K562 (cell line): ENCODE measurements around the gene OR2V2. TPM values are rescaled to one million over a fixed set of nuclear protein-coding genes. Genes with fewer than 3 reads are reported as not detected.

Source experiments
- FOXO4 ChIP-seq: fragments of 450-650 bp; formaldehyde crosslinking; IDR thresholded peaks from 2 replicates; pipeline ENCODE4 v1.4.0; 2020; ENCODE audit warnings: mild to moderate bottlenecking, moderate library complexity
- GABPA ChIP-seq: fragments of 200-800 bp; sonication (Bioruptor generic); conservative IDR thresholded peaks from 2 replicates; pipeline ENCODE4 v1.6.1; 2016; ENCODE audit warnings: low read depth, missing genetic modification characterization, missing compliant biosample characterization
- GABPB1 ChIP-seq: sonication (generic); formaldehyde crosslinking; IDR thresholded peaks from 2 replicates; pipeline ENCODE4 v1.8.0; 2022; ENCODE audit warnings: mild to moderate bottlenecking, missing genetic modification reagents
- HLTF ChIP-seq: fragments of 450-650 bp; IDR thresholded peaks from 2 replicates; pipeline ENCODE4 v1.6.1; 2016
- JUND ChIP-seq, 2 experiments: IDR thresholded peaks; 2 replicates in 1 of 2; 3 replicates in 1 of 2; pipeline ENCODE4 v1.6.1; 2011; ENCODE audit warnings: borderline replicate concordance in 2 of 2, low read depth in 2 of 2, low read length in 2 of 2, improper control_type of control experiment in 1 of 2, missing biosample characterization in 1 of 2, missing genetic modification characterization in 1 of 2, missing genetic modification reagents in 1 of 2
- MCM3 ChIP-seq: fragments of 450-650 bp; IDR thresholded peaks from 2 replicates; pipeline ENCODE4 v1.6.1; 2016
- MECOM ChIP-seq: fragments of 250-450 bp; sonication (Bioruptor Pico); IDR thresholded peaks from 2 replicates; pipeline ENCODE4 v1.8.0; 2022; ENCODE audit warnings: inconsistent platforms
- MEF2A ChIP-seq: IDR thresholded peaks from 2 replicates; pipeline ENCODE4 v1.6.1; 2011; ENCODE audit warnings: low read depth, mild to moderate bottlenecking, low read length, moderate library complexity; ENCODE audit not compliant: control insufficient read depth
- TBL1XR1 ChIP-seq, 2 experiments: IDR thresholded peaks; 2 replicates each; pipeline ENCODE4 v1.6.1; 2012; ENCODE audit warnings: improper control_type of control experiment in 2 of 2, low read length in 2 of 2, mild to moderate bottlenecking in 1 of 2
- ZBTB33 ChIP-seq: sonication (generic); formaldehyde crosslinking; IDR thresholded peaks from 2 replicates; pipeline ENCODE4 v1.8.1; 2023; ENCODE audit warnings: mild to moderate bottlenecking, missing genetic modification reagents
- ZNF316 ChIP-seq: fragments of 450-650 bp; IDR thresholded peaks from 2 replicates; pipeline ENCODE4 v1.6.1; 2016
- ZNF318 ChIP-seq, 2 experiments: fragments of 450-650 bp; IDR thresholded peaks; 2 replicates each; pipeline ENCODE4 v1.6.1; 2016; ENCODE audit warnings: mild to moderate bottlenecking in 2 of 2, borderline replicate concordance in 1 of 2, low read depth in 1 of 2, moderate library complexity in 1 of 2
- polyA plus RNA-seq, 8 experiments: library from polyadenylated mRNA; depleted of rRNA in 4 of 8; stranded (reverse) in 5 of 8; unstranded in 3 of 8; fragments of >200 nt; fragmentation: Nextera tagmentation in 2 of 8; fragmentation: Illumina TruSeq in 1 of 8; extraction: Ambion mirVana in 2 of 8; extraction: Trizol in 1 of 8; gene quantifications; 2 replicates each; pipeline versions ENCODE4 v1.2.1 to v1.2.3, GENCODE V29; 2011 to 2014; ENCODE audit warnings: inconsistent platforms in 1 of 8, missing spikeins in 1 of 8
- total RNA-seq, 7 experiments: library from RNA; depleted of rRNA in 6 of 7; stranded (reverse); fragments of >200 nt in 6 of 7; fragmentation: Illumina TruSeq in 2 of 7; extraction: Trizol in 2 of 7; gene quantifications; 2 replicates each; pipeline versions ENCODE4 v1.2.1 to v1.2.3, GENCODE V29; 2011 to 2021; ENCODE audit warnings: low replicate concordance in 1 of 7

Gene OR2V2
- total and polyA plus RNA-seq, 9 of the 15 experiments (the other 6 are each of a cell fraction or from before 2014, with no cell fraction given), result 0.01 TPM; not detected in 8

GRCh38 chr5:181173420-181174342 is 26.3 kb downstream of the OR2V2 start (continued):
- no peak for TF ChIP-seq MCM3
- no peak for TF ChIP-seq ZNF316
- TF ChIP-seq MECOM (CRISPR knock-in tag), result 0 out of 2 replicates have a peak, but pooled peaks have one; percentile 35
- 0 out of 2 replicates have a peak, but pooled peaks have one; percentile 4 for TF ChIP-seq MEF2A
- peak; percentile 7; the same call in 1 of the 2 replicates for TF ChIP-seq JUND (IDR thresholded peaks at IDR 0.05; ENCODE audit: borderline replicate concordance, low read depth, low read length)
- no peak for TF ChIP-seq JUND (tag; IDR thresholded peaks at IDR 0.05; ENCODE audit: borderline replicate concordance, low read depth, low read length)
- TF ChIP-seq GABPB1 (CRISPR knock-in tag), result no peak; the same call in 1 of the 2 replicates
- TF ChIP-seq ZNF318 (IDR thresholded peaks at IDR 0.05; ENCODE audit: borderline replicate concordance in 1 of 2, low read depth in 1 of 2), result no peak
- no peak for TF ChIP-seq FOXO4
- 0 out of 4 replicates have a peak, but pooled peaks of 1 of the 2 experiments have one; percentile 63 for TF ChIP-seq TBL1XR1 (IDR thresholded peaks at IDR 0.05; ENCODE audit: low read length in 2 of 2)
- TF ChIP-seq ZBTB33 (CRISPR knock-in tag), result peak; percentile 90
- TF ChIP-seq GABPA (tag), result no peak
- TF ChIP-seq HLTF, result no peak
